WTC11 (cell line): ENCODE data around the gene ELOVL6. TPM values are rescaled to one million over a fixed set of nuclear protein-coding genes. Genes with fewer than 3 reads are reported as not detected.

Source experiments
- ATAC-seq: fragments of 200-7000 bp; cut with Tn5 transposase; 2 replicates; pipeline ENCODE4 v1.10.0; 2021; ENCODE audit warnings: mild to moderate bottlenecking, moderate library complexity
- CTCF ChIA-PET: fragments of 300-600 bp; sonication (Branson Sonifier 250); formaldehyde crosslinking; loops from one replicate; lab custom pipeline; 2021; ENCODE audit warnings: antibody characterized with exemption; lab: Charles Lee
- POLR2A ChIA-PET: fragments of 350-600 bp; sonication (Branson Sonifier 250); formaldehyde crosslinking; loops from one replicate; lab custom pipeline; 2021; ENCODE audit warnings: antibody characterized with exemption; lab: Charles Lee
- DNase-seq: peaks from one replicate; pipeline ENCODE4 v3.0.0; 2021; ENCODE audit warnings: low spot score
- H3K27ac Mint-ChIP-seq: 2 replicates; pipeline ENCODE4 v1.8.0; 2021; ENCODE audit warnings: mixed read lengths
- H3K27me3 Mint-ChIP-seq: 2 replicates; pipeline ENCODE4 v1.8.0; 2021; ENCODE audit warnings: low read depth, mild to moderate bottlenecking, moderate library complexity, mixed read lengths
- H3K36me3 Mint-ChIP-seq: 2 replicates; pipeline ENCODE4 v1.8.0; 2021; ENCODE audit warnings: mixed read lengths
- H3K4me1 Mint-ChIP-seq: 2 replicates; pipeline ENCODE4 v1.8.0; 2022; ENCODE audit warnings: mixed read lengths
- H3K4me3 Mint-ChIP-seq: 2 replicates; pipeline ENCODE4 v1.8.0; 2021; ENCODE audit warnings: mild to moderate bottlenecking, moderate library complexity, mixed read lengths
- H3K9me3 Mint-ChIP-seq: 2 replicates; pipeline ENCODE4 v1.8.0; 2021; ENCODE audit warnings: mixed read lengths
- ATF1 ChIP-seq: sonication (generic); formaldehyde crosslinking; IDR thresholded peaks from 2 replicates; pipeline ENCODE4 v1.8.1; 2023; ENCODE audit warnings: mild to moderate bottlenecking, moderate library complexity, missing genetic modification reagents
- CREM ChIP-seq: sonication (generic); formaldehyde crosslinking; IDR thresholded peaks from 2 replicates; pipeline ENCODE4 v1.8.1; 2022; ENCODE audit warnings: mild to moderate bottlenecking, missing genetic modification reagents, moderate library complexity
- ELF4 ChIP-seq: sonication (generic); formaldehyde crosslinking; IDR thresholded peaks from 2 replicates; pipeline ENCODE4 v1.8.1; 2022; ENCODE audit warnings: low read depth, mild to moderate bottlenecking, moderate library complexity, missing genetic modification reagents
- ESRRA ChIP-seq: sonication (generic); formaldehyde crosslinking; IDR thresholded peaks from 2 replicates; pipeline ENCODE4 v1.8.1; 2022; ENCODE audit warnings: mild to moderate bottlenecking, missing genetic modification reagents, borderline replicate concordance
- MXD4 ChIP-seq: fragments of 250-450 bp; sonication (Bioruptor Pico); IDR thresholded peaks from 2 replicates; pipeline ENCODE4 v1.8.0; 2021; ENCODE audit warnings: mild to moderate bottlenecking, moderate library complexity, borderline replicate concordance
- NFATC4 ChIP-seq: fragments of 250-450 bp; sonication (Bioruptor Pico); IDR thresholded peaks from 2 replicates; pipeline ENCODE4 v1.9.0; 2021; ENCODE audit warnings: mild to moderate bottlenecking
- NFYB ChIP-seq: sonication (generic); formaldehyde crosslinking; conservative IDR thresholded peaks from 2 replicates; pipeline ENCODE4 v1.8.0; 2022; ENCODE audit warnings: low read depth, missing genetic modification reagents
- RELA ChIP-seq: sonication (generic); formaldehyde crosslinking; IDR thresholded peaks from 2 replicates; pipeline ENCODE4 v1.8.1; 2022; ENCODE audit warnings: missing genetic modification reagents, mild to moderate bottlenecking, borderline replicate concordance
- SMAD4 ChIP-seq: sonication (generic); formaldehyde crosslinking; IDR thresholded peaks from 2 replicates; pipeline ENCODE4 v1.8.0; 2022; ENCODE audit warnings: mild to moderate bottlenecking, missing genetic modification reagents
- SOX15 ChIP-seq: fragments of 250-450 bp; sonication (Bioruptor Pico); IDR thresholded peaks from 2 replicates; pipeline ENCODE4 v1.9.0; 2021; ENCODE audit warnings: mild to moderate bottlenecking
- SP1 ChIP-seq: sonication (generic); formaldehyde crosslinking; conservative IDR thresholded peaks from 2 replicates; pipeline ENCODE4 v1.8.1; 2022; ENCODE audit warnings: missing genetic modification reagents
- TEAD1 ChIP-seq: sonication (generic); formaldehyde crosslinking; IDR thresholded peaks from 2 replicates; pipeline ENCODE4 v1.8.0; 2022; ENCODE audit warnings: mild to moderate bottlenecking, missing genetic modification reagents
- ZNF317 ChIP-seq: sonication (generic); formaldehyde crosslinking; IDR thresholded peaks from 2 replicates; pipeline ENCODE4 v1.8.1; 2023; ENCODE audit warnings: low read depth, mild to moderate bottlenecking, moderate library complexity, missing genetic modification reagents, borderline replicate concordance
- ZNF396 ChIP-seq: fragments of 250-450 bp; sonication (Bioruptor Pico); IDR thresholded peaks from 2 replicates; pipeline ENCODE4 v1.8.0; 2021; ENCODE audit warnings: mild to moderate bottlenecking, moderate library complexity, borderline replicate concordance
- total RNA-seq: library from RNA; stranded (reverse); gene quantifications from 3 replicates; pipeline ENCODE4 v1.2.3, GENCODE V29; 2021
- TF ChIP-seq, protein P1 (sequence below): sonication (generic); formaldehyde crosslinking; IDR thresholded peaks from 2 replicates; pipeline ENCODE4 v1.8.1; 2023; ENCODE audit warnings: mild to moderate bottlenecking, missing genetic modification reagents, moderate library complexity
- TF ChIP-seq, protein P2 (sequence below): sonication (generic); formaldehyde crosslinking; IDR thresholded peaks from 2 replicates; pipeline ENCODE4 v1.8.1; 2023; ENCODE audit warnings: mild to moderate bottlenecking, missing genetic modification reagents
- TF ChIP-seq, protein P3 (sequence below): sonication (generic); formaldehyde crosslinking; IDR thresholded peaks from 2 replicates; pipeline ENCODE4 v1.8.1; 2023; ENCODE audit warnings: mild to moderate bottlenecking, moderate library complexity, missing genetic modification reagents
- TF ChIP-seq, protein P4 (sequence below): sonication (generic); formaldehyde crosslinking; IDR thresholded peaks from 2 replicates; pipeline ENCODE4 v1.8.0; 2023; ENCODE audit warnings: missing genetic modification reagents
- TF ChIP-seq, protein P5 (sequence below): sonication (generic); formaldehyde crosslinking; IDR thresholded peaks from 2 replicates; pipeline ENCODE4 v1.8.0; 2022; ENCODE audit warnings: mild to moderate bottlenecking, missing genetic modification reagents
- TF ChIP-seq, protein P6 (sequence below): fragments of 250-450 bp; sonication (Bioruptor Pico); IDR thresholded peaks from 2 replicates; pipeline ENCODE4 v2.1.2; 2022; ENCODE audit warnings: mild to moderate bottlenecking, moderate library complexity
- TF ChIP-seq, protein P7 (sequence below): sonication (generic); formaldehyde crosslinking; IDR thresholded peaks from 2 replicates; pipeline ENCODE4 v1.8.1; 2022; ENCODE audit warnings: missing genetic modification reagents, borderline replicate concordance

Gene ELOVL6
- total RNA-seq, 1 experiment from 2014 or later = 87.4 TPM

DNA sequence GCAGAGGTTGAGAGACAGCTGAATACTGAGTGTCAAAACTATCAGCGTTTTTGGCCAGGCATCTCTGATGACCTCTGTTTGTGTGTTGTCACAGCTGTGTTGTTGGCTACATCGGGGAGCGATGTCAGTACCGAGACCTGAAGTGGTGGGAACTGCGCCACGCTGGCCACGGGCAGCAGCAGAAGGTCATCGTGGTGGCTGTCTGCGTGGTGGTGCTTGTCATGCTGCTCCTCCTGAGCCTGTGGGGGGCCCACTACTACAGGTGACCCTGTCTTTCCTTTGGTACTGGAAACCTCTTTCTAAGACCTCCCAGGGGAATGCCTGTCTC is 198.9 kb downstream of the ELOVL6 start (continued):
- no peak for TF ChIP-seq ATF1 (CRISPR knock-in tag)
- TF ChIP-seq, protein P1, sequence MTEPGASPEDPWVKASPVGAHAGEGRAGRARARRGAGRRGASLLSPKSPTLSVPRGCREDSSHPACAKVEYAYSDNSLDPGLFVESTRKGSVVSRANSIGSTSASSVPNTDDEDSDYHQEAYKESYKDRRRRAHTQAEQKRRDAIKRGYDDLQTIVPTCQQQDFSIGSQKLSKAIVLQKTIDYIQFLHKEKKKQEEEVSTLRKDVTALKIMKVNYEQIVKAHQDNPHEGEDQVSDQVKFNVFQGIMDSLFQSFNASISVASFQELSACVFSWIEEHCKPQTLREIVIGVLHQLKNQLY (CRISPR knock-in tag) = no peak
- no peak for TF ChIP-seq NFYB (CRISPR knock-in tag)

DNA sequence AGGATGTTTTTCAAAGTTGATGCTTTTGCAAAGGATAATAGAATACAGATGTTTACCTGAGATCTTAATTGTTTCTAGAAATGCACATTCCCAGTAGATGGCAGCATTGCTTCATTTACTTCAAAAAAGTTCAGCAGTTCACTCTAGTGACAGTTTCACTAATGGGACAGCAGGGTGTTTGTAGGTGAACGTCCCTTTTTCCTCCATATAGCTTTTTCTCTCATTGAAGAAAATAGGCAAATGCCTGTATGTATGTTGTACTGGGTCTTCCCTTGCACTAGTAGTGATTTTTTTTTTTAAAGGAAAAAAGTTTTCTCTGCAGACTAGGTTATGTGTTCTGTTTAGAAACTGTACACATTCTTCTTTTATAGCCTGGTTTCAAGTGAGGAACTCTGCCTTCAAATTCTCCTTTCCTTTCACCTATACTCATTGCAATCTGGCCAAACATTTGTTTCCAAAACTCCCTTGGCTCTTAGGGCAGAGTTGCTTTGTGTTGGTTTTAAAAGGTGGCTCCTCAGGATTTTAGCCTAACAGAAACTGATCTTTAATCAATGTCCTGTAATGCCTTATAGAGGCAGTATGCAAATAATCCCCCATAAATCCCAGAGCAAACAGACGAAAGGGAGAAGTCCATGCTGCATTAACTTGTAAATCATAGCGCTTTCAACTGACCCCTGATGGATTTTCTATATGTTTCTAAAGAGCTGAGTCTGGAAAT is 199.4 kb downstream of the ELOVL6 start:
- ChIA-PET CTCF (interaction anchor here (0.5 to 3.4 kb wide), 8 partner anchors 9 to 518 kb away, joined by 3 to 9 read pairs (median 4); no protein-coding TSS in a partner anchor), POLR2A (no interaction called here)
- ATAC-seq (peak; percentile 65), DNase-seq (no peak)
- TF ChIP-seq, protein P2, sequence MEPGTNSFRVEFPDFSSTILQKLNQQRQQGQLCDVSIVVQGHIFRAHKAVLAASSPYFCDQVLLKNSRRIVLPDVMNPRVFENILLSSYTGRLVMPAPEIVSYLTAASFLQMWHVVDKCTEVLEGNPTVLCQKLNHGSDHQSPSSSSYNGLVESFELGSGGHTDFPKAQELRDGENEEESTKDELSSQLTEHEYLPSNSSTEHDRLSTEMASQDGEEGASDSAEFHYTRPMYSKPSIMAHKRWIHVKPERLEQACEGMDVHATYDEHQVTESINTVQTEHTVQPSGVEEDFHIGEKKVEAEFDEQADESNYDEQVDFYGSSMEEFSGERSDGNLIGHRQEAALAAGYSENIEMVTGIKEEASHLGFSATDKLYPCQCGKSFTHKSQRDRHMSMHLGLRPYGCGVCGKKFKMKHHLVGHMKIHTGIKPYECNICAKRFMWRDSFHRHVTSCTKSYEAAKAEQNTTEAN (CRISPR knock-in tag) = no peak
- H3K4me3 Mint-ChIP-seq = no peak overlapping the region
- no peaks in the 10 kb centered on the region for H3K4me1 Mint-ChIP-seq
- H3K27ac Mint-ChIP-seq = no peak overlapping the region
- H3K9me3 Mint-ChIP-seq = no peaks in the 10 kb centered on the region
- H3K36me3 Mint-ChIP-seq = no peaks in the 10 kb centered on the region
- H3K27me3 Mint-ChIP-seq = no peaks in the 10 kb centered on the region

DNA sequence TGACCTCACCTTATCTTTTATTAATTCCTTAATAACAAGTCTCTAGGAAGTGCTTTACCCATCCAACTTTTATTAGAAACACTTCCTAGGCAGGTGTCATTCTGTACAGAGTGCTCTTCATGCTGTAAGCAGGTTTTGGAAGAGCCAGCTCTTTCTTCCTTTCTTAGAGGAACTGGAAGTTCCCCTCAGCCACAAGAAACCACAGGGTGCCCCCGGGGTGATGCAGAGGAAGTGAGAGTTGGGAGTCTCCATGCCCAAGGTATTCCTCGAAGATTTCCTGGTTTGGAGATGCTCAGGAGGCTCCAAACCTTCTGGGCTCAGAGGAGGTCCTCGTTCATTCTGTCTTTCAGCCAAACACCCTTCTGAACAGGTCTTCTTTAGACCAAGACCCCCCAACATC is 201.9 kb downstream of the ELOVL6 start:
- Mint-ChIP-seq H3K9me3 (no peaks in the 10 kb centered on the region), H3K4me3 (no peak overlapping the region), H3K27ac (no peak overlapping the region), H3K27me3 (no peaks in the 10 kb centered on the region)
- no peak; the same call in 1 of the 2 replicates for ATAC-seq
- TF ChIP-seq, protein P3, sequence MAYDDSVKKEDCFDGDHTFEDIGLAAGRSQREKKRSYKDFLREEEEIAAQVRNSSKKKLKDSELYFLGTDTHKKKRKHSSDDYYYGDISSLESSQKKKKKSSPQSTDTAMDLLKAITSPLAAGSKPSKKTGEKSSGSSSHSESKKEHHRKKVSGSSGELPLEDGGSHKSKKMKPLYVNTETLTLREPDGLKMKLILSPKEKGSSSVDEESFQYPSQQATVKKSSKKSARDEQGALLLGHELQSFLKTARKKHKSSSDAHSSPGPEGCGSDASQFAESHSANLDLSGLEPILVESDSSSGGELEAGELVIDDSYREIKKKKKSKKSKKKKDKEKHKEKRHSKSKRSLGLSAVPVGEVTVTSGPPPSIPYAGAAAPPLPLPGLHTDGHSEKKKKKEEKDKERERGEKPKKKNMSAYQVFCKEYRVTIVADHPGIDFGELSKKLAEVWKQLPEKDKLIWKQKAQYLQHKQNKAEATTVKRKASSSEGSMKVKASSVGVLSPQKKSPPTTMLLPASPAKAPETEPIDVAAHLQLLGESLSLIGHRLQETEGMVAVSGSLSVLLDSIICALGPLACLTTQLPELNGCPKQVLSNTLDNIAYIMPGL (CRISPR knock-in tag) = no peak
- TF ChIP-seq, protein P4, sequence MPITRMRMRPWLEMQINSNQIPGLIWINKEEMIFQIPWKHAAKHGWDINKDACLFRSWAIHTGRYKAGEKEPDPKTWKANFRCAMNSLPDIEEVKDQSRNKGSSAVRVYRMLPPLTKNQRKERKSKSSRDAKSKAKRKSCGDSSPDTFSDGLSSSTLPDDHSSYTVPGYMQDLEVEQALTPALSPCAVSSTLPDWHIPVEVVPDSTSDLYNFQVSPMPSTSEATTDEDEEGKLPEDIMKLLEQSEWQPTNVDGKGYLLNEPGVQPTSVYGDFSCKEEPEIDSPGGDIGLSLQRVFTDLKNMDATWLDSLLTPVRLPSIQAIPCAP = no peak
- TF ChIP-seq SP1 = no peak
- TF ChIP-seq, protein P5, sequence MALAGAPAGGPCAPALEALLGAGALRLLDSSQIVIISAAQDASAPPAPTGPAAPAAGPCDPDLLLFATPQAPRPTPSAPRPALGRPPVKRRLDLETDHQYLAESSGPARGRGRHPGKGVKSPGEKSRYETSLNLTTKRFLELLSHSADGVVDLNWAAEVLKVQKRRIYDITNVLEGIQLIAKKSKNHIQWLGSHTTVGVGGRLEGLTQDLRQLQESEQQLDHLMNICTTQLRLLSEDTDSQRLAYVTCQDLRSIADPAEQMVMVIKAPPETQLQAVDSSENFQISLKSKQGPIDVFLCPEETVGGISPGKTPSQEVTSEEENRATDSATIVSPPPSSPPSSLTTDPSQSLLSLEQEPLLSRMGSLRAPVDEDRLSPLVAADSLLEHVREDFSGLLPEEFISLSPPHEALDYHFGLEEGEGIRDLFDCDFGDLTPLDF (CRISPR knock-in tag) = no peak
- TF ChIP-seq ZNF396 (CRISPR knock-in tag) = no peak
- TF ChIP-seq, protein P6, sequence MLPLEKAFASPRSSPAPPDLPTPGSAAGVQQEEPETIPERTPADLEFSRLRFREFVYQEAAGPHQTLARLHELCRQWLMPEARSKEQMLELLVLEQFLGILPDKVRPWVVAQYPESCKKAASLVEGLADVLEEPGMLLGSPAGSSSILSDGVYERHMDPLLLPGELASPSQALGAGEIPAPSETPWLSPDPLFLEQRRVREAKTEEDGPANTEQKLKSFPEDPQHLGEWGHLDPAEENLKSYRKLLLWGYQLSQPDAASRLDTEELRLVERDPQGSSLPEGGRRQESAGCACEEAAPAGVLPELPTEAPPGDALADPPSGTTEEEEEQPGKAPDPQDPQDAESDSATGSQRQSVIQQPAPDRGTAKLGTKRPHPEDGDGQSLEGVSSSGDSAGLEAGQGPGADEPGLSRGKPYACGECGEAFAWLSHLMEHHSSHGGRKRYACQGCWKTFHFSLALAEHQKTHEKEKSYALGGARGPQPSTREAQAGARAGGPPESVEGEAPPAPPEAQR (CRISPR knock-in tag) = no peak
- no peak for TF ChIP-seq TEAD1 (CRISPR knock-in tag)
- TF ChIP-seq MXD4 (CRISPR knock-in tag) = no peak
- TF ChIP-seq CREM = no peak
- TF ChIP-seq ZNF317 = no peak
- TF ChIP-seq, protein P7, sequence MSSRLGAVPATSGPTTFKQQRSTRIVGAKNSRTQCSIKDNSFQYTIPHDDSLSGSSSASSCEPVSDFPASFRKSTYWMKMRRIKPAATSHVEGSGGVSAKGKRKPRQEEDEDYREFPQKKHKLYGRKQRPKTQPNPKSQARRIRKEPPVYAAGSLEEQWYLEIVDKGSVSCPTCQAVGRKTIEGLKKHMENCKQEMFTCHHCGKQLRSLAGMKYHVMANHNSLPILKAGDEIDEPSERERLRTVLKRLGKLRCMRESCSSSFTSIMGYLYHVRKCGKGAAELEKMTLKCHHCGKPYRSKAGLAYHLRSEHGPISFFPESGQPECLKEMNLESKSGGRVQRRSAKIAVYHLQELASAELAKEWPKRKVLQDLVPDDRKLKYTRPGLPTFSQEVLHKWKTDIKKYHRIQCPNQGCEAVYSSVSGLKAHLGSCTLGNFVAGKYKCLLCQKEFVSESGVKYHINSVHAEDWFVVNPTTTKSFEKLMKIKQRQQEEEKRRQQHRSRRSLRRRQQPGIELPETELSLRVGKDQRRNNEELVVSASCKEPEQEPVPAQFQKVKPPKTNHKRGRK (CRISPR knock-in tag) = no peak
- TF ChIP-seq SMAD4 = no peak
- TF ChIP-seq SOX15 (CRISPR knock-in tag) = no peak
- TF ChIP-seq NFATC4 (CRISPR knock-in tag) = no peak
- no peak for TF ChIP-seq ELF4
- TF ChIP-seq ESRRA (CRISPR knock-in tag) = no peak
- TF ChIP-seq RELA (CRISPR knock-in tag) = no peak
- TF ChIP-seq, all 79 proteins: peak for 0
- no peaks in the 10 kb centered on the region for H3K36me3 Mint-ChIP-seq
- ChIA-PET CTCF (interaction anchor here (1.5 to 3.4 kb wide), 4 partner anchors 348 to 520 kb away, joined by 3 to 9 read pairs (median 4); no protein-coding TSS in a partner anchor), POLR2A (no interaction called here)
- no peaks in the 10 kb centered on the region for H3K4me1 Mint-ChIP-seq
- no peak for DNase-seq
